Measurements from ENCODE around the gene CSTPP1.

- TF ChIP-seq CTCF (IDR thresholded peaks at IDR 0.05) (no peak), POLR2A (IDR thresholded peaks at IDR 0.05) (no peak)
Measured at GRCh38 chr11:47123094-47123493, 186.5 kb downstream of the CSTPP1 start.

All from Peyer's patch (tissue), 4 donors.